HG02981 (cell line): Measurements from ENCODE around the gene GHRL.
"Not testable (repeated sequence)": the region's sequence is repeated elsewhere in the genome, so short reads cannot be mapped to it uniquely, and the experiment has no call there.

ENCODE experiments used
- ATAC-seq: cut with Tn5 transposase; IDR thresholded peaks from one replicate; pipeline ENCODE4 v1.9.1; 2021; ENCODE audit warnings: mild to moderate bottlenecking, moderate library complexity; ENCODE audit not compliant: unreplicated experiment

GHRL gene

DNA sequence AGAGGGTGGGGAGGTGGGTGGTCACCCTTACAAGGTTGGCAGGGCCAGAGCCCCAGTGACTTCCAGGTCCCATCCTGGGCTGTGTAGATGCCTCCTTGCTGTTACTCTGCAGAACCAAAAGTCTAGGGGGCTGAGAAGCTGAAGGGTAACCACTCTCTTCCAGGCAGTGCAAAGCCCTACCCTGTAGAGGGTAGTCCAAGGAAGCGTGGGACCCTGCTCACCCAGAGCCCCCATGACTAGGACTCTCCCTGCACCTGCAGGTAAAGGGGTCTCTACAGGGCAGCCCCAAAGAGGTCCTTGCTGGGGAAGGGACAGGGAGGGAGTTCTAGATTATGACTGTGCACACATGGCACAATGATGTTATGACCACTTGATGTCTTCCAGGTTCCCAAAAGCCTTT is 14.2 kb downstream of the GHRL start:
- no peak for ATAC-seq

GRCh38 chr3:10277115-10277625 is 15.6 kb downstream of the GHRL start:
- ATAC-seq: no peak

DNA sequence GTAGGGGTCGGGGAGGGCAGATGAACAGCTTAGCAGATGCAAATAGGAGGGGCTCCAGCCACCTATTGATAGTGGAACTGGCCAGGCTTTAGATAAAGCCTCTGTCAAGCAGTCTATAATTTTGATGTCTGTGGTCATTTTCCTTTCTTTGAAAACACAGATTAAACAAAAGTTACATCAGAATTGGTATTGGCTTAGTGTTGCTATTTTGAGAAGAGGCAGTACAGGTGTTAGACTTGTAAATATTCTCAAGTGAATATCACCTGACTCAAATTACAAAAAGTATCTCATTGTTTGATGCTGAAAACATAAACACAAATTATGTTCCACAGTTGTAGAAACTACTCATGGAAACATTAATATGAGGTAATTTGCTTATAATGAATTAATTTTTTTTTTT is 18.1 kb downstream of the GHRL start:
- no peak for ATAC-seq

DNA sequence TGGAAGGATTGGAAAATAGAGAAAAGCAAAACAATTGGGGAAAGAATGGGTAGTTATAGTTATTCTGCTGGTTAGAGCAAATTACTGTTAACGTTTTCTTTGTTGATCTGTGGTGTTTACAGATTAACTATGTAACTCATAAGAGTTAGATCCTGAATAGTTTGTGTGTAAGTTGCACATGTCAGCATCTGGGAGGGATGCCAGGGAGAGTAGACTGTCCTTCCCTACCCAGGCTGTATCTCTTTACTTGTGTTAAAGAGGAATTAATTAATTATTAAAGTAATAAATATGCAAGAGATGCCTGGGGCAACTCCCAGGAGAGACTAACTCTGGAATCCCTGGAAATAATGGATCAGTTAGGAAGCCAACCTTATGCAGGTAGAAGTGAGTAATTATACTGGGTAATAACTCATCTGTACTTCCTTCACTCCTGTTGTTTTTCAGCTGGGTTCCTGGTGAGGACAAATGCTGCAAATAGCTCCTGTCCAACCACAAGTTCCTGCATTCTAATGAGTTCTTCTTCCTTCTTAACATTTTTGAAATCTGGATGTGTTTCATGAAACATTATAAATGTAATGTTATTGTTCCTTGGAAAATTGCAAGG is 18.9 kb downstream of the GHRL start:
- ATAC-seq: no peak

GRCh38 chr3:10272977-10273376 is 19.8 kb downstream of the GHRL start:
- no peak for ATAC-seq

GRCh38 chr3:10272476-10272875 is 20.3 kb downstream of the GHRL start:
- ATAC-seq: not testable (repeated sequence)

- no peak for ATAC-seq
These were observed 23.3 kb downstream of the GHRL start for GRCh38 chr3:10269443-10269842.

DNA sequence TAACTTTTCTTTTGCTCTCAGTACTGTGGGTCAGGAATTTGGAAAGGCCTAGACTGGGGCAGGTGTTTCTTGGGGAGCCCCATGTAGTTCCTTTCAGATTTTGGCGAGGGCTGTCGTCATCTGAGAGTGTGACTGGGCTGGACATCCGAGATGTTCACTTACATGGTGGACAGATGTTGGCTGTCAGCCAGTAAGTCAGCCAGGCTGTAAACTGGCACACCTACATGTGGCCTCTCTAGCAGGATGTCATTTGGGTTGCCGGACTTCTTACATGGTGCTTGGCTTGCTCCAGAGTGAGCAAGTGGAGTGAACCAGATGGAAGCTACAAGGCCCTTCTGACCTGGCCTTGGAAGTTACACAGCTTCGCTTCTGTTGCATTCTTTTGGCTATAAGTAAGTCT is 23.8 kb downstream of the GHRL start:
- ATAC-seq: no peak

- ATAC-seq: no peak
These were observed 24.6 kb downstream of the GHRL start for GRCh38 chr3:10268116-10268515.

DNA sequence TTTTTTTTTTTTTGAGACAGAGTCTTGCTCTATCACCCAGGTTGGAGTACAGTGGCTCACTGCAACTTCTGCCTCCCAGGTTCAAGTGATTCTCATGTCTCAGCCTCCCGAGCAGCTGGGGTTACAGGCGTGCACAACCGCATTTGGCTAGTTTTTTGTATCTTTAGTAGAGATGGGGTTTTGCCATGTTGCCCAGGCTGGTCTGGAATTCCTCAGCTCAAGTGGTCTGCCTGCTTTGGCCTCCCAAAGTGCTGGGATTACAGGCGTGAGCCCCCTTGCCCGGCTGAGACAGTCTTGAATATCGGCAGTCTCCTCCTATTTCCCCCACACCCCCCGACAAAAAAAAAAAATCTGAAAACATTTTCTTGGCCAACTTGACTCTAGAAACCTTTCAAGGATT is 25.8 kb downstream of the GHRL start:
- not testable (repeated sequence) for ATAC-seq

DNA sequence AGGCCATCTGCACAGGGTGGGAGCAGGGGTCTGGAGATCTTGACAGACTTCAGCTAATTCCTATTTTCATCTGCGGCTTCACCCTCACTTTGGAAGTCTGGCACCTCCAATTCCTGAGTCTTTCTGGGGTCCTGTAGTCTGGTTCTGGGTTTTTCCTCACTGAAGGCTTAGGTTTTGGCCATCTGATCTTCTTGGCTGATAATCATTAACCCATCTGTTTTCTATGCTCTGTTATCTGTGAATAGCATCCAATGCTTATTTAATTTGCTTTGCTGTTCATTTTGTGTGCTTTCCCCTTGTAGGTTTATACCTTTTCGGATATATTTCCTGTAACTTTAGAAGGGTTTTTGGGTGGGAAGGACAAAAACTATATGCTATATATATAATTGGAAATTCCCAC is 26.9 kb downstream of the GHRL start:
- no peak for ATAC-seq

DNA sequence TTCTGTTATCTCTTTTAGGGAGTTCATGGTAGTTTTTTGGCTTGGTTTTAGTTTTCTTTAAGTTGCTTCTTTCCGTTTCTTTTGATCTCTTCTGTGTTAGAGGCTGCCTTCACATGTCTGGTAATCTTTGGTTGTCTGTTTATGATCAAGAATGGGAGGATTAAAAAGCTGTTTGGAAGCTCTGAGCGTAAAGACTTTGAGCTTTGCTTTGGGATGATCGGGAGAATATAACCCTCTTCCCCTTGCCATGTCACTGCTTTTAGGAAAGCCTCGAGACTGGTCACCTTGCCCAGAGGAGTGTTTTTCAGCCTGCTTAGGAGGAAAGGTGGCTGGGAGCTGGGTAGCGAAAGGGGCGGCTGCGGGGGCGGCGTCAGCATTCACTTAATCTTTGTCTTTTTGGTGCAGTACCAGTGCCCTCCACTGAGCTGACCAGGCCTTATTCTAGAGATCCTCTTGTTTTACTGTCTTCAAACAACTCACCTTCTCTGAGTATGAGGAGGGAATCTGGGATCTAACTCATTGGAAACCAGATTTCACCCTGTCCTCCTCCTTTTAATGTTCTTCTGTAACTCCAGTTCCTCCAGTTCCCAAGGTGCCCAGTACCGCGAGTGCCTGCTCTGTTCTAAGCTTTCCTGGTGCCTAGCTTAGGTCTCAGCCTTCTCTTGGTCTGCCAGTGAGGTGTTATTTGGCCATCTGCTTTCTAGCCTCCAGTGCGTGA is 28.9 kb downstream of the GHRL start:
- no peak for ATAC-seq

GRCh38 chr3:10262027-10262426 is 30.7 kb downstream of the GHRL start:
- ATAC-seq: no peak

GRCh38 chr3:10260211-10260701 is 32.5 kb downstream of the GHRL start:
- no peak for ATAC-seq

GRCh38 chr3:10259798-10260197 is 32.9 kb downstream of the GHRL start:
- ATAC-seq: no peak

- ATAC-seq: no peak
These were observed 33.7 kb downstream of the GHRL start for GRCh38 chr3:10259036-10259435.

DNA sequence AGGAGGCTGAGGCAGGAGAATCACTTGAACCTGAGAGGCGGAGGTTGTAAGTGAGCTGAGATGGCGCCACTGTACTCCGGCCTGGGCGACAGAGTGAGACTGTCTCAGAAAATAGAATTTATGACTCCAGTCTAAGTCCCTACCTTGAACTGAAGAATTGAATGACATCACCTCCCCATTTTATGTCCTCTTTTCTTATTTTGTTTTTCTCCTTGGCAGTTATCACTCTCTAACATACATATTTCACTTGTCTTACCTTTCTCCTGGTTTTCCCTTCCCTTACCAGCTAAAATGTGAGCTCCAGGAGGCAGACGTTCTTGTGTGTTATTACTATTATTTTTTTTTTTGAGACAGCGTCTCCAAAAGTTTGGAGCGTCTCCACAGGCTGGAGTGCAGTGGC is 36.9 kb downstream of the GHRL start:
- ATAC-seq: no peak

GRCh38 chr3:10253731-10254130 is 39.0 kb downstream of the GHRL start:
- no peak for ATAC-seq

DNA sequence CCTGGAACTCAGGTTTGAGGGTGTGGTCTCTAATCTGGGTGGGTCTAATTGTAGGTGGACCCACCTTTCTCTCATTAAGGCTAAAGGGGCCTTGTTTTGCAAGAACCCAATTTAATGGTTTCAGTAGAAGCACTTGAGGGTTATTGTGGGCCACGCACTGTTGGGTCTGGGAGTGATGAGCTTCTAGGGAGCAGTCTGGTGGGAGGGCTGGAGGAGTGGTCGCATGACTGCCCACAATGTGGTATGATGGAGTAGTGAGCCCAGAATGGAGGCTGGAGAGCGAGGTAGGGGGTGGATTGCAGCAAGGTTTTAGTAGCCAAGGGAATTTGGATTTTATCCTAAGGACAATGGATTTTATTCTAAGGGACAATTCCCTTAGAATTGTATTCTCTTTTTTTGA is 41.7 kb downstream of the GHRL start:
- no peak for ATAC-seq

- ATAC-seq: no peak
These were observed 42.9 kb downstream of the GHRL start for GRCh38 chr3:10249833-10250232.

GRCh38 chr3:10248984-10249748 is 43.6 kb downstream of the GHRL start:
- no peak for ATAC-seq
